ENCODE data around the gene TNFRSF4.

TNFRSF4 gene

DNA sequence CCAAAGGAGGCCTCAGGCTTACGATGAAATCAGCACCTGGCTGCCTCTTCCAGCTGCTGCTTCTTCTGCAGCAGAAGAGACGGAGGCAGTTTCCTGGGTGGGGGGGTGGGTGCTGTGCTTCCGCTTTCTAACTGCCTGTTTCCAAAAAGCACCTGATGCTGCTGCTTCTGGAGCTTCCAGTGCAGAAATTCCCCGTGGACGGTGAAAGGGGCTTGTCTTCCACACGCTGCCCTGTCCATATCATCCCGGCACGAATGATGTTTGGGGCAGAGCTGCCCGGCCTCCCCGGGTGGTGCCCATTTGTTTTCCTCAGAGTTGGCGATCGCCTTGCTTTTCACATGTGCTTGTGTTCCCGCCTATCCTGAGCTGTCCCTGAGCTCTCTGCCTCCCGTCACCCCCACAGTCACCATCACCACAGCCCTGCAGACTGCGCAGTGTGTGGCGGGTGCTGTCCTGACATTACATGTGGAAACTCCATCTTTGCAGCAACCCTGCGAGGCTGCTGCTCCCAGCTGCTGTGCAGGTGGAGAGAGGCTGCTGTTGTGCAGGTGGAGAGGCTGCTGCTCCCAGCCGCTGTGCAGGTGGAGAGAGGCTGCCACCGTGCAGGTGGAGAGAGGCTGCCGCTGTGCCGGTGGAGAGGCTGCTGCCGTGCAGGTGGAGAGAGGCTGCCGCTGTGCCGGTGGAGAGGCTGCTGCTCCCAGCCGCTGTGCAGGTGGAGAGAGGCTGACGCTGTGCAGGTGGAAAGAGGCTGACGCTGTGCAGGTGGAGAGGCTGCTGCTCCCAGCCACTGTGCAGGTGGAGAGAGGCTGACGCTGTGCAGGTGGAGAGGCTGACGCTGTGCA lies 38.5 kb downstream of the TNFRSF4 start:
- Histone ChIP-seq H3K4me2 (ENCODE audit: low read depth, low read length, poor library complexity, severe bottlenecking) (no peak overlapping the region), H3K4me1 (ENCODE audit: insufficient read depth, low read length, poor library complexity, severe bottlenecking) (no peaks in the 10 kb centered on the region), H3K27me3 (ENCODE audit: insufficient read depth, low read length, poor library complexity, severe bottlenecking) (no peaks in the 10 kb centered on the region), H4K20me1 (ENCODE audit: insufficient read depth, low read length, poor library complexity, severe bottlenecking) (no peaks in the 10 kb centered on the region), H3K9ac (ENCODE audit: low read depth, low read length, poor library complexity, severe bottlenecking) (no peak overlapping the region), H3K9me2 (replicated peaks; ENCODE audit: low read depth, low read length) (no peaks in the 10 kb centered on the region), H3F3A (ENCODE audit: low read depth) (no peaks in the 10 kb centered on the region), H3K9me3 (ENCODE audit: insufficient read depth, low read depth, low read length) (no peaks in the 10 kb centered on the region), H3K79me2 (ENCODE audit: insufficient read depth, low read length) (no peaks in the 10 kb centered on the region), H3K4me3 (ENCODE audit: low read length, poor library complexity, severe bottlenecking) (no peak overlapping the region), H3K36me3 (ENCODE audit: insufficient read depth, low read length) (no peaks in the 10 kb centered on the region), H2AFZ (ENCODE audit: low read length) (no peak overlapping the region)
- no peak for TF ChIP-seq EZH2phosphoT487 (IDR thresholded peaks at IDR 0.05; ENCODE audit: borderline replicate concordance)
- TF ChIP-seq, protein P1, sequence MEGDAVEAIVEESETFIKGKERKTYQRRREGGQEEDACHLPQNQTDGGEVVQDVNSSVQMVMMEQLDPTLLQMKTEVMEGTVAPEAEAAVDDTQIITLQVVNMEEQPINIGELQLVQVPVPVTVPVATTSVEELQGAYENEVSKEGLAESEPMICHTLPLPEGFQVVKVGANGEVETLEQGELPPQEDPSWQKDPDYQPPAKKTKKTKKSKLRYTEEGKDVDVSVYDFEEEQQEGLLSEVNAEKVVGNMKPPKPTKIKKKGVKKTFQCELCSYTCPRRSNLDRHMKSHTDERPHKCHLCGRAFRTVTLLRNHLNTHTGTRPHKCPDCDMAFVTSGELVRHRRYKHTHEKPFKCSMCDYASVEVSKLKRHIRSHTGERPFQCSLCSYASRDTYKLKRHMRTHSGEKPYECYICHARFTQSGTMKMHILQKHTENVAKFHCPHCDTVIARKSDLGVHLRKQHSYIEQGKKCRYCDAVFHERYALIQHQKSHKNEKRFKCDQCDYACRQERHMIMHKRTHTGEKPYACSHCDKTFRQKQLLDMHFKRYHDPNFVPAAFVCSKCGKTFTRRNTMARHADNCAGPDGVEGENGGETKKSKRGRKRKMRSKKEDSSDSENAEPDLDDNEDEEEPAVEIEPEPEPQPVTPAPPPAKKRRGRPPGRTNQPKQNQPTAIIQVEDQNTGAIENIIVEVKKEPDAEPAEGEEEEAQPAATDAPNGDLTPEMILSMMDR (conservative IDR thresholded peaks at IDR 0.05; ENCODE audit: low read length): no peak

- Histone ChIP-seq H4K20me1 (ENCODE audit: insufficient read depth, low read length, poor library complexity, severe bottlenecking) (no peaks in the 10 kb centered on the region), H3K4me1 (ENCODE audit: insufficient read depth, low read length, poor library complexity, severe bottlenecking) (no peaks in the 10 kb centered on the region), H3K9ac (ENCODE audit: low read depth, low read length, poor library complexity, severe bottlenecking) (no peak within 1 kb of the TSS), H3K4me2 (ENCODE audit: low read depth, low read length, poor library complexity, severe bottlenecking) (no peak within 1 kb of the TSS), H3K4me3 (ENCODE audit: low read length, poor library complexity, severe bottlenecking) (no peak within 1 kb of the TSS), H3K9me3 (ENCODE audit: insufficient read depth, low read depth, low read length) (no peaks in the 10 kb centered on the region), H3K36me3 (ENCODE audit: insufficient read depth, low read length) (no peaks in the 10 kb centered on the region), H3K79me2 (ENCODE audit: insufficient read depth, low read length) (no peaks in the 10 kb centered on the region), H2AFZ (ENCODE audit: low read length) (no peak within 1 kb of the TSS), H3K9me2 (replicated peaks; ENCODE audit: low read depth, low read length) (no peaks in the 10 kb centered on the region), H3K27me3 (ENCODE audit: insufficient read depth, low read length, poor library complexity, severe bottlenecking) (no peaks in the 10 kb centered on the region), H3F3A (ENCODE audit: low read depth) (no peaks in the 10 kb centered on the region)
- TF ChIP-seq, protein P1 (conservative IDR thresholded peaks at IDR 0.05; ENCODE audit: low read length): no peak
- no peak for TF ChIP-seq EZH2phosphoT487 (IDR thresholded peaks at IDR 0.05; ENCODE audit: borderline replicate concordance)
Observed at GRCh38 chr1:1173793-1174415, 40.0 kb downstream of the TNFRSF4 start, which contains the start of gene TTLL10. TTLL10 (plus strand) TSS chr1:1173880; CDS start chr1:1179216, 5,336 bp downstream.

- H3K9ac ChIP-seq (ENCODE audit: low read depth, low read length, poor library complexity, severe bottlenecking): no peak overlapping the region
- no peaks in the 10 kb centered on the region for H3K36me3 ChIP-seq (ENCODE audit: insufficient read depth, low read length)
Observed at GRCh38 chr1:1173061-1173792, 40.7 kb downstream of the TNFRSF4 start.

More at GRCh38 chr1:1173061-1173792, 40.7 kb downstream of the TNFRSF4 start:
- H3K9me3 ChIP-seq (ENCODE audit: insufficient read depth, low read depth, low read length): no peaks in the 10 kb centered on the region
- no peaks in the 10 kb centered on the region for H3K79me2 ChIP-seq (ENCODE audit: insufficient read depth, low read length)
- H3K4me3 ChIP-seq (ENCODE audit: low read length, poor library complexity, severe bottlenecking): no peak overlapping the region
- H3K9me2 ChIP-seq (replicated peaks; ENCODE audit: low read depth, low read length): no peaks in the 10 kb centered on the region
- H3F3A ChIP-seq (ENCODE audit: low read depth): no peaks in the 10 kb centered on the region
- no peak overlapping the region for H2AFZ ChIP-seq (ENCODE audit: low read length)
- H3K4me1 ChIP-seq (ENCODE audit: insufficient read depth, low read length, poor library complexity, severe bottlenecking): no peaks in the 10 kb centered on the region
- no peaks in the 10 kb centered on the region for H3K27me3 ChIP-seq (ENCODE audit: insufficient read depth, low read length, poor library complexity, severe bottlenecking)
- no peak overlapping the region for H3K4me2 ChIP-seq (ENCODE audit: low read depth, low read length, poor library complexity, severe bottlenecking)
- H4K20me1 ChIP-seq (ENCODE audit: insufficient read depth, low read length, poor library complexity, severe bottlenecking): no peaks in the 10 kb centered on the region
- no peak for TF ChIP-seq EZH2phosphoT487 (IDR thresholded peaks at IDR 0.05; ENCODE audit: borderline replicate concordance)
- TF ChIP-seq, protein P1 (conservative IDR thresholded peaks at IDR 0.05; ENCODE audit: low read length): no peak

Measured in Loucy (cell line).